Panc1 (cell line): ENCODE results near the gene RBMS3. TPM values are rescaled to one million over a fixed set of nuclear protein-coding genes. Genes with fewer than 3 reads are reported as not detected.

Source experiments
- ATAC-seq: fragments of 200-7000 bp; cut with Tn5 transposase; 2 replicates; pipeline ENCODE4 v1.9.1; 2020; ENCODE audit warnings: mild to moderate bottlenecking, moderate library complexity
- BruUV-seq: library from RNA; stranded (reverse); fragments of 400-500 nt; replicated peaks from 2 replicates; lab custom pipeline; 2021; lab: Mats Ljungman, UMichigan
- CTCF ChIA-PET: fragments of 300-600 bp; sonication (Branson Sonifier 250); formaldehyde crosslinking; loops from one replicate; lab custom pipeline; 2022; ENCODE audit warnings: antibody characterized with exemption; lab: Charles Lee
- POLR2A ChIA-PET: fragments of 300-600 bp; sonication (Branson Sonifier 250); formaldehyde crosslinking; loops from one replicate; lab custom pipeline; 2022; ENCODE audit warnings: antibody characterized with exemption; lab: Charles Lee
- DNase-seq: peaks from one replicate; pipeline ENCODE4 v3.0.0-alpha.2; 2010; ENCODE audit warnings: low read depth, low spot score
- H3K27ac ChIP-seq: 2 replicates; pipeline ENCODE4 v1.5.1; 2011; ENCODE audit warnings: mild to moderate bottlenecking, low read length, inconsistent platforms
- H3K27me3 ChIP-seq: fragments of 200-500 bp; sonication (Bioruptor generic); 2 replicates; pipeline ENCODE4 v1.6.0; 2014; ENCODE audit warnings: low read length, inconsistent platforms; ENCODE audit not compliant: control insufficient read depth, insufficient read depth
- H3K36me3 ChIP-seq: fragments of 200-500 bp; sonication (Bioruptor generic); 2 replicates; pipeline ENCODE4 v1.5.1; 2014; ENCODE audit warnings: inconsistent platforms, mild to moderate bottlenecking, low read length, moderate library complexity; ENCODE audit not compliant: control insufficient read depth, insufficient read depth
- H3K4me1 ChIP-seq: 2 replicates; pipeline ENCODE4 v1.5.1; 2011; ENCODE audit warnings: inconsistent platforms, mild to moderate bottlenecking, low read length, moderate library complexity; ENCODE audit not compliant: control insufficient read depth, insufficient read depth
- H3K4me3 ChIP-seq, 2 experiments: 2 replicates each; pipeline ENCODE4 v1.5.1; 2011 to 2012; ENCODE audit warnings: low read depth in 2 of 2, low read length in 2 of 2, mild to moderate bottlenecking in 2 of 2, inconsistent platforms in 1 of 2, moderate library complexity in 1 of 2
- H3K9me3 ChIP-seq: fragments of 200-500 bp; sonication (Bioruptor generic); 2 replicates; pipeline ENCODE4 v1.5.1; 2014; ENCODE audit warnings: low read depth, mild to moderate bottlenecking, inconsistent platforms, low read length, moderate library complexity; ENCODE audit not compliant: control insufficient read depth, insufficient read depth
- CTCF ChIP-seq: fragments of 450-650 bp; IDR thresholded peaks from 2 replicates; pipeline ENCODE4 v1.5.1; 2017; ENCODE audit warnings: mild to moderate bottlenecking
- POLR2AphosphoS5 ChIP-seq: IDR thresholded peaks from 2 replicates; pipeline ENCODE4 v1.6.1; 2012; ENCODE audit warnings: mild to moderate bottlenecking, low read depth, low read length, moderate library complexity
- SIN3A ChIP-seq: IDR thresholded peaks from 2 replicates; pipeline ENCODE4 v1.6.1; 2012; ENCODE audit warnings: low read depth, mild to moderate bottlenecking, low read length, moderate library complexity, borderline replicate concordance; ENCODE audit not compliant: insufficient read depth
- TCF7L2 ChIP-seq: IDR thresholded peaks from 2 replicates; pipeline ENCODE4 v1.6.1; 2011; ENCODE audit warnings: mild to moderate bottlenecking, low read depth, low read length, inconsistent platforms
- in situ Hi-C: cut with HindIII; loops from 2 replicates; pipeline ENCODE4 v1.10.0; 2016; ENCODE audit warnings: low sequenced_read_pairs, low pct_unique_long_range_greater_than_20kb
- intact Hi-C: fragments of 100-400 bp; cut with micrococcal nuclease; formaldehyde crosslinking; loops from one replicate; pipeline ENCODE4 v1.10.0; 2022; ENCODE audit not compliant: unreplicated experiment
- total RNA-seq: library from RNA; stranded (reverse); gene quantifications from one replicate; pipeline ENCODE4 v1.2.1, GENCODE V29; 2021; ENCODE audit not compliant: unreplicated experiment
- TF ChIP-seq, protein P1 (sequence below), 2 experiments: IDR thresholded peaks; 2 replicates each; pipeline ENCODE4 v1.6.1; 2011 to 2012; ENCODE audit warnings: low read depth in 2 of 2, control low read depth in 1 of 2, low read length in 1 of 2, mild to moderate bottlenecking in 1 of 2, moderate library complexity in 1 of 2; ENCODE audit not compliant: insufficient read depth in 1 of 2

The RBMS3 gene
- total RNA-seq, 1 experiment from 2014 or later = 1.1 TPM

DNA sequence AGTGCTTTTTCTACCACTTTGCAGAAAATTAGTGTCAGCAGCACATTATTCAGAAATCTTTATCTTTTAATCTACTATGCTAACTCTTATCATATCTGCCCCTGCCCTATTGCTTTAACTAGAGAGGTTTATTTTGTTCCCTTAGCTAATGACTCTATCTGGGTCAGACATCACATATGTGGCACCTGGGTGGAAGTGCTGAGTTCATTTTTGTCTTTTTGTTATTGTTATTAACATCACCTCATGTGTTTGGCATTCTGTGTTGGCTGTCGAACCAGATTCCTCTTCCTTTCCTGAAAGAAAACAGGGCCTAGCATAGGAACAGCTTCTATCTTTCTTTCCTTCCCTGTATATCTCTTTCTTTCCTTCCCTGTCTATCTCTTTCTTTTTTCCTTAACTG is 100.7 kb downstream of the RBMS3 start:
- no peaks in the 10 kb centered on the region for H3K27me3 ChIP-seq
- H3K4me1 ChIP-seq = no peaks in the 10 kb centered on the region
- no peak overlapping the region for H3K4me3 ChIP-seq
- CTCF ChIA-PET = no interaction called here
- intact Hi-C loops (no loop called here), in situ Hi-C loops (no loop called here)
- H3K9me3 ChIP-seq = no peaks in the 10 kb centered on the region
- no peaks in the 10 kb centered on the region for H3K36me3 ChIP-seq
- DNase-seq (no peak), ATAC-seq (no peak)
- BruUV-seq = no TSS peak
- no peak overlapping the region for H3K27ac ChIP-seq
- no peak for TF ChIP-seq POLR2AphosphoS5
- TF ChIP-seq CTCF = no peak
- no peak for TF ChIP-seq TCF7L2
- TF ChIP-seq, protein P1, sequence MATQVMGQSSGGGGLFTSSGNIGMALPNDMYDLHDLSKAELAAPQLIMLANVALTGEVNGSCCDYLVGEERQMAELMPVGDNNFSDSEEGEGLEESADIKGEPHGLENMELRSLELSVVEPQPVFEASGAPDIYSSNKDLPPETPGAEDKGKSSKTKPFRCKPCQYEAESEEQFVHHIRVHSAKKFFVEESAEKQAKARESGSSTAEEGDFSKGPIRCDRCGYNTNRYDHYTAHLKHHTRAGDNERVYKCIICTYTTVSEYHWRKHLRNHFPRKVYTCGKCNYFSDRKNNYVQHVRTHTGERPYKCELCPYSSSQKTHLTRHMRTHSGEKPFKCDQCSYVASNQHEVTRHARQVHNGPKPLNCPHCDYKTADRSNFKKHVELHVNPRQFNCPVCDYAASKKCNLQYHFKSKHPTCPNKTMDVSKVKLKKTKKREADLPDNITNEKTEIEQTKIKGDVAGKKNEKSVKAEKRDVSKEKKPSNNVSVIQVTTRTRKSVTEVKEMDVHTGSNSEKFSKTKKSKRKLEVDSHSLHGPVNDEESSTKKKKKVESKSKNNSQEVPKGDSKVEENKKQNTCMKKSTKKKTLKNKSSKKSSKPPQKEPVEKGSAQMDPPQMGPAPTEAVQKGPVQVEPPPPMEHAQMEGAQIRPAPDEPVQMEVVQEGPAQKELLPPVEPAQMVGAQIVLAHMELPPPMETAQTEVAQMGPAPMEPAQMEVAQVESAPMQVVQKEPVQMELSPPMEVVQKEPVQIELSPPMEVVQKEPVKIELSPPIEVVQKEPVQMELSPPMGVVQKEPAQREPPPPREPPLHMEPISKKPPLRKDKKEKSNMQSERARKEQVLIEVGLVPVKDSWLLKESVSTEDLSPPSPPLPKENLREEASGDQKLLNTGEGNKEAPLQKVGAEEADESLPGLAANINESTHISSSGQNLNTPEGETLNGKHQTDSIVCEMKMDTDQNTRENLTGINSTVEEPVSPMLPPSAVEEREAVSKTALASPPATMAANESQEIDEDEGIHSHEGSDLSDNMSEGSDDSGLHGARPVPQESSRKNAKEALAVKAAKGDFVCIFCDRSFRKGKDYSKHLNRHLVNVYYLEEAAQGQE (IDR thresholded peaks at IDR 0.05; ENCODE audit: insufficient read depth in 1 of 2, low read depth in 2 of 2, low read length in 1 of 2) = no peak
- no peak for TF ChIP-seq SIN3A
- POLR2A ChIA-PET = no interaction called here

DNA sequence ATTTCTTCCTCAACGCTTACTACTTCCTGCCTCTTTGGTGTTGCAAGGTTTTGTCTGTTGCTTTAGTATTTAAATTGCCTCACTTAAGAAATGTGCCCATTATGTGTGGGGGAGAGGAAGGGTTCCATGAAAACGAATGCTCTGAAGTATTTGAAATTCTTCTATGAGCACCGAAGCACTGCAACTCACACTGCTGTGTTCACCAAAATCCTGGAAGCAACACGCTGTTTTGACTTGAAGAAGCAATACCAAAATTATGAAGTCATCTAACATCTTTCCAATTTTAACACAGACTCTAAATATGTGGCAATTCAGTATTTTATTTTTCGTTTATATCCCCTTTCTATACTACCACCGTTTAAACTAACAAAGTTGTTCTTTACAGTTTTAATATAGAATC is 101.5 kb downstream of the RBMS3 start:
- DNase-seq (no peak), ATAC-seq (no peak)
- in situ Hi-C loops = no loop called here
- TF ChIP-seq, protein P1 (IDR thresholded peaks at IDR 0.05; ENCODE audit: insufficient read depth in 1 of 2, low read depth in 2 of 2, low read length in 1 of 2) = no peak
- TF ChIP-seq CTCF (no peak), TCF7L2 (no peak), SIN3A (no peak), POLR2AphosphoS5 (no peak)
- no peak overlapping the region for H3K4me3 ChIP-seq
- no peak overlapping the region for H3K27ac ChIP-seq
- no peaks in the 10 kb centered on the region for H3K4me1 ChIP-seq
- no peaks in the 10 kb centered on the region for H3K27me3 ChIP-seq
- POLR2A ChIA-PET = no interaction called here
- H3K9me3 ChIP-seq = no peaks in the 10 kb centered on the region
- CTCF ChIA-PET = no interaction called here
- BruUV-seq = no TSS peak
- no peaks in the 10 kb centered on the region for H3K36me3 ChIP-seq
- intact Hi-C loops = no loop called here
